ENCODE results near the gene CHST14.

- TF ChIP-seq, protein P1, sequence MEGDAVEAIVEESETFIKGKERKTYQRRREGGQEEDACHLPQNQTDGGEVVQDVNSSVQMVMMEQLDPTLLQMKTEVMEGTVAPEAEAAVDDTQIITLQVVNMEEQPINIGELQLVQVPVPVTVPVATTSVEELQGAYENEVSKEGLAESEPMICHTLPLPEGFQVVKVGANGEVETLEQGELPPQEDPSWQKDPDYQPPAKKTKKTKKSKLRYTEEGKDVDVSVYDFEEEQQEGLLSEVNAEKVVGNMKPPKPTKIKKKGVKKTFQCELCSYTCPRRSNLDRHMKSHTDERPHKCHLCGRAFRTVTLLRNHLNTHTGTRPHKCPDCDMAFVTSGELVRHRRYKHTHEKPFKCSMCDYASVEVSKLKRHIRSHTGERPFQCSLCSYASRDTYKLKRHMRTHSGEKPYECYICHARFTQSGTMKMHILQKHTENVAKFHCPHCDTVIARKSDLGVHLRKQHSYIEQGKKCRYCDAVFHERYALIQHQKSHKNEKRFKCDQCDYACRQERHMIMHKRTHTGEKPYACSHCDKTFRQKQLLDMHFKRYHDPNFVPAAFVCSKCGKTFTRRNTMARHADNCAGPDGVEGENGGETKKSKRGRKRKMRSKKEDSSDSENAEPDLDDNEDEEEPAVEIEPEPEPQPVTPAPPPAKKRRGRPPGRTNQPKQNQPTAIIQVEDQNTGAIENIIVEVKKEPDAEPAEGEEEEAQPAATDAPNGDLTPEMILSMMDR (IDR thresholded peaks at IDR 0.05; ENCODE audit: low read depth, low read length, poor library complexity, severe bottlenecking): no peak
- TF ChIP-seq EZH2phosphoT487 (IDR thresholded peaks at IDR 0.05; ENCODE audit: borderline replicate concordance, low read length): no peak
Observed at GRCh38 chr15:40458495-40459371, 12.1 kb upstream of the CHST14 start.

Data from DOHH2 (cell line).